IMR-90 (cell line): Measurements from ENCODE around the gene ANTXR1. TPM values are rescaled to one million over a fixed set of nuclear protein-coding genes. Genes with fewer than 3 reads are reported as not detected.

Source experiments
- ATAC-seq: fragments of 200-7000 bp; cut with Tn5 transposase; 2 replicates; pipeline ENCODE4 v1.9.1; 2020; ENCODE audit warnings: low read depth, mild to moderate bottlenecking, moderate library complexity
- BruUV-seq: library from RNA; stranded (reverse); fragments of 400-500 nt; replicated peaks from 2 replicates; lab custom pipeline; 2021; lab: Mats Ljungman, UMichigan
- CTCF ChIA-PET: fragments of 300-600 bp; formaldehyde crosslinking; extraction: SDS; loops from one replicate; lab custom pipeline; 2021; ENCODE audit warnings: antibody characterized with exemption; lab: Yijun Ruan, JAX
- POLR2A ChIA-PET: fragments of 300-600 bp; sonication (Branson Sonifier 250); formaldehyde crosslinking; loops from one replicate; lab custom pipeline; 2022; ENCODE audit warnings: antibody characterized with exemption; ENCODE audit not compliant: unreplicated experiment; lab: Charles Lee
- DNase-seq: peaks from one replicate; pipeline ENCODE4 v3.0.0; 2013
- H2AFZ ChIP-seq: replicated peaks from 2 replicates; pipeline ENCODE3; 2013; ENCODE audit warnings: low read length, mild to moderate bottlenecking; ENCODE audit not compliant: poor library complexity
- H2AK5ac ChIP-seq: 2 replicates; pipeline ENCODE4 v1.6.1; 2013; ENCODE audit warnings: low read depth, low read length, inconsistent platforms
- H2AK9ac ChIP-seq: replicated peaks from 2 replicates; pipeline ENCODE3; 2013; ENCODE audit warnings: mild to moderate bottlenecking, low read depth, low read length, moderate library complexity; ENCODE audit not compliant: poor library complexity
- H2BK120ac ChIP-seq: 2 replicates; pipeline ENCODE4 v1.6.1; 2013; ENCODE audit warnings: low read depth, low read length, inconsistent platforms
- H2BK15ac ChIP-seq: 3 replicates; pipeline ENCODE4 v1.6.1; 2013; ENCODE audit warnings: low read depth, low read length, inconsistent platforms
- H2BK20ac ChIP-seq: 2 replicates; pipeline ENCODE4 v1.6.1; 2013; ENCODE audit warnings: low read depth, mild to moderate bottlenecking, inconsistent platforms, low read length, moderate library complexity
- H2BK5ac ChIP-seq: 2 replicates; pipeline ENCODE4 v1.6.1; 2013; ENCODE audit warnings: mild to moderate bottlenecking, low read depth, low read length, inconsistent platforms; ENCODE audit not compliant: poor library complexity, severe bottlenecking
- H3K14ac ChIP-seq: replicated peaks from 2 replicates; pipeline ENCODE4 v1.6.1; 2013; ENCODE audit warnings: low read depth, low read length, inconsistent platforms
- H3K18ac ChIP-seq: 2 replicates; pipeline ENCODE4 v1.6.1; 2013; ENCODE audit warnings: low read depth, low read length, control low read depth
- H3K23ac ChIP-seq: 2 replicates; pipeline ENCODE4 v1.6.1; 2013; ENCODE audit warnings: low read depth, low read length, inconsistent platforms
- H3K27ac ChIP-seq: 2 replicates; pipeline ENCODE4 v1.5.1; 2013; ENCODE audit warnings: mild to moderate bottlenecking, control low read depth, low read length; ENCODE audit not compliant: insufficient read depth
- H3K27me3 ChIP-seq: 2 replicates; pipeline ENCODE4 v1.6.1; 2013; ENCODE audit warnings: low read length; ENCODE audit not compliant: control insufficient read depth, insufficient read depth
- H3K36me3 ChIP-seq: 2 replicates; pipeline ENCODE4 v1.6.1; 2013; ENCODE audit warnings: low read length, mixed read lengths; ENCODE audit not compliant: control insufficient read depth, insufficient read depth
- H3K4ac ChIP-seq: 2 replicates; pipeline ENCODE4 v1.6.1; 2013; ENCODE audit warnings: low read depth, low read length, inconsistent platforms
- H3K4me1 ChIP-seq: 2 replicates; pipeline ENCODE4 v1.6.1; 2013; ENCODE audit warnings: low read length, mixed read lengths; ENCODE audit not compliant: control insufficient read depth, insufficient read depth
- H3K4me2 ChIP-seq: 2 replicates; pipeline ENCODE4 v1.6.1; 2013; ENCODE audit warnings: low read depth, mild to moderate bottlenecking, control low read depth, low read length, moderate library complexity
- H3K4me3 ChIP-seq: 2 replicates; pipeline ENCODE4 v1.5.1; 2013; ENCODE audit warnings: low read depth, mild to moderate bottlenecking, control low read depth, low read length, moderate library complexity; ENCODE audit not compliant: insufficient read depth
- H3K56ac ChIP-seq: 2 replicates; pipeline ENCODE4 v1.6.1; 2013; ENCODE audit warnings: low read length, inconsistent platforms; ENCODE audit not compliant: insufficient read depth; ENCODE audit errors: extremely low read depth
- H3K79me1 ChIP-seq, 2 experiments: 2 replicates each; pipeline ENCODE4 v1.6.1; 2013; ENCODE audit warnings: low read length in 2 of 2, inconsistent platforms in 1 of 2, low read depth in 1 of 2
- H3K9ac ChIP-seq: 2 replicates; pipeline ENCODE4 v1.6.1; 2013; ENCODE audit warnings: low read depth, low read length, control low read depth
- H3K9me1 ChIP-seq: 2 replicates; pipeline ENCODE4 v1.6.1; 2013; ENCODE audit warnings: low read length, inconsistent platforms; ENCODE audit not compliant: insufficient read depth
- H3K9me3 ChIP-seq: 2 replicates; pipeline ENCODE4 v1.6.1; 2013; ENCODE audit warnings: low read length; ENCODE audit not compliant: control insufficient read depth, insufficient read depth
- H4K20me1 ChIP-seq: 2 replicates; pipeline ENCODE4 v1.6.1; 2013; ENCODE audit warnings: low read length, inconsistent platforms; ENCODE audit not compliant: insufficient read depth
- H4K5ac ChIP-seq: 2 replicates; pipeline ENCODE4 v1.6.1; 2013; ENCODE audit warnings: mild to moderate bottlenecking, low read depth, low read length, control low read depth
- H4K8ac ChIP-seq, 2 experiments: 2 replicates each; pipeline ENCODE4 v1.6.1; 2013; ENCODE audit warnings: low read depth in 2 of 2, low read length in 2 of 2, control low read depth in 1 of 2, inconsistent platforms in 1 of 2
- H4K91ac ChIP-seq: 2 replicates; pipeline ENCODE4 v1.6.1; 2013; ENCODE audit warnings: low read depth, low read length, inconsistent platforms; ENCODE audit not compliant: insufficient read depth
- CEBPB ChIP-seq: IDR thresholded peaks from 2 replicates; pipeline ENCODE4 v1.6.1; 2012; ENCODE audit warnings: low read depth, low read length, improper control_type of control experiment
- RAD21 ChIP-seq: IDR thresholded peaks from 2 replicates; pipeline ENCODE4 v1.6.1; 2012; ENCODE audit warnings: low read length, improper control_type of control experiment
- dilution Hi-C: fragments of 300-500 bp; cut with HindIII; formaldehyde crosslinking; loops from one replicate; pipeline ENCODE4 v1.14.3; 2018; ENCODE audit warnings: low sequenced_read_pairs; ENCODE audit not compliant: unreplicated experiment
- in situ Hi-C: fragments of 300-500 bp; cut with MboI; formaldehyde crosslinking; loops from 3 replicates; pipeline ENCODE4 v1.14.3; 2019; ENCODE audit warnings: low sequenced_read_pairs, inconsistent platforms, mixed read lengths
- intact Hi-C: fragments of 100-400 bp; cut with micrococcal nuclease; formaldehyde crosslinking; loops from 2 replicates; pipeline ENCODE4 v1.10.0; 2022
- polyA plus RNA-seq, 3 experiments: library from polyadenylated mRNA; depleted of rRNA; stranded (reverse); fragments of >200 nt; gene quantifications; 2 replicates each; pipeline ENCODE4 v1.2.3, GENCODE V29; 2012; ENCODE audit warnings: low replicate concordance in 1 of 3
- total RNA-seq: library from RNA; depleted of rRNA; stranded (reverse); fragments of >200 nt; gene quantifications from 2 replicates; pipeline ENCODE4 v1.2.3, GENCODE V29; 2012

Gene ANTXR1
- total and polyA plus RNA-seq, 2 of the 4 experiments (the other 2 are of a cell fraction) = 27.2 to 36.9 TPM

DNA sequence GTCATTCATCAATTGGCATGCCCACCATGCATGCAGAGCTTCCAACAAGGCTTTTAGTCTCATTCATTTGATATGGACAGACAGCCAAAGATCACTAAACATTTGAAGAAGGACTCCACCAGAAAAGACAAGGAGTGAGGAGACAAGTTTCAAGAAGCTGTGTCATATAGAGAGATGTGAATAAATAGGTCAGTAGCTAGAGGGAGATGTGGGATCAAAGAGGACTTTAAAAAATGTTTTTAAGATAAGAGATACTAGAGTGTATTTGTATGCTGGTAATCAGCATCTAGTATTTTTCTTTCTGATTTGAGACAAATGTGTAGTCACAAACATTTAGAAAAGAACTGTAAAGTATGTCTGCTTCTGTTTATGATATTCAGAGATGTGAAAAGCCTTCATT lies 48.5 kb downstream of the ANTXR1 start:
- H3K9me1 ChIP-seq = peaks cover 9% of the 10 kb centered on the region
- no peak overlapping the region for H4K8ac ChIP-seq
- peaks cover 14% of the 10 kb centered on the region for H3K36me3 ChIP-seq
- no peak overlapping the region for H3K14ac ChIP-seq
- H2AK5ac ChIP-seq = no peak overlapping the region
- no peak overlapping the region for H3K56ac ChIP-seq
- DNase-seq = no peak
- H2AFZ ChIP-seq = no peak overlapping the region
- H3K18ac ChIP-seq = no peak overlapping the region
- intact Hi-C loops = loop anchor here (1.0 kb wide), 1 partner anchor 246 kb away; no protein-coding TSS in a partner anchor
- no peak overlapping the region for H3K4ac ChIP-seq
- H4K91ac ChIP-seq = no peak overlapping the region; the same call in 1 of the 2 replicates
- ATAC-seq = peak; percentile 48; the same call in 1 of the 2 replicates
- H3K9me3 ChIP-seq = peaks cover 2% of the 10 kb centered on the region; the same call in 1 of the 2 replicates
- dilution Hi-C loops = no loop called here
- H2BK20ac ChIP-seq = no peak overlapping the region
- no peak overlapping the region for H3K4me2 ChIP-seq
- BruUV-seq = no TSS peak
- H4K20me1 ChIP-seq = no peaks in the 10 kb centered on the region; the same call in 1 of the 2 replicates
- peaks cover 17% of the 10 kb centered on the region for H3K4me1 ChIP-seq
- no peaks in the 10 kb centered on the region for H3K27me3 ChIP-seq
- ChIA-PET CTCF (interaction anchor here (0.7 to 1.1 kb wide), 4 partner anchors 8 to 410 kb away, joined by 3 read pairs; no protein-coding TSS in a partner anchor), POLR2A (no interaction called here)
- no peak overlapping the region for H3K27ac ChIP-seq
- no peak overlapping the region for H3K4me3 ChIP-seq
- in situ Hi-C loops = no loop called here
- no peak overlapping the region; the same call in 1 of the 2 replicates for H3K9ac ChIP-seq
- H3K79me1 ChIP-seq = peaks cover 39 to 55% of the 10 kb centered on the region in 2 experiments
- H2BK5ac ChIP-seq = no peak overlapping the region
- no peak overlapping the region for H4K5ac ChIP-seq
- H2BK15ac ChIP-seq = no peak overlapping the region
- TF ChIP-seq RAD21 = 0 out of 2 replicates have a peak, but pooled peaks have one; percentile 6
- no peak for TF ChIP-seq CEBPB
- no peak overlapping the region for H2BK120ac ChIP-seq
- H3K23ac ChIP-seq = no peak overlapping the region
- no peak overlapping the region for H2AK9ac ChIP-seq
